ENCODE measurements around the gene PUS7L. TPM values are rescaled to one million over a fixed set of nuclear protein-coding genes. Genes with fewer than 3 reads are reported as not detected.

The PUS7L gene
- total and polyA plus RNA-seq, 2 of the 13 experiments (the other 11 are each of a cell fraction or from before 2014, with no cell fraction given): 6.5 to 37.6 TPM

- TF ChIP-seq CBX2 (IDR thresholded peaks at IDR 0.05; ENCODE audit: low read depth, low read length) (no peak), CBX2 (CRISPR knock-in tag; IDR thresholded peaks at IDR 0.05; ENCODE audit: low read depth) (no peak), MED8 (CRISPR knock-in tag; IDR thresholded peaks at IDR 0.05; ENCODE audit: insufficient replicate concordance) (no peak), PITX1 (CRISPR knock-in tag; IDR thresholded peaks at IDR 0.05) (no peak), SP1 (IDR thresholded peaks at IDR 0.05) (no peak), SP1 (CRISPR knock-in tag; IDR thresholded peaks at IDR 0.05) (no peak), GABPA (IDR thresholded peaks at IDR 0.05; ENCODE audit: low read depth, low read length) (no peak), GABPA (CRISPR knock-in tag; IDR thresholded peaks at IDR 0.05; ENCODE audit: low read depth) (no peak), SYNCRIP (IDR thresholded peaks at IDR 0.05; ENCODE audit: insufficient read depth, low read depth, low read length) (no peak), ZNF17 (CRISPR knock-in tag; IDR thresholded peaks at IDR 0.05) (no peak), ZNF574 (CRISPR knock-in tag; IDR thresholded peaks at IDR 0.05) (no peak), SIN3A (IDR thresholded peaks at IDR 0.05; ENCODE audit: borderline replicate concordance, low read depth, low read length) (peak; percentile 40; the same call in 1 of the 2 replicates), ZNF703 (CRISPR knock-in tag; IDR thresholded peaks at IDR 0.05; ENCODE audit: borderline replicate concordance) (no peak), CHCHD3 (CRISPR knock-in tag; IDR thresholded peaks at IDR 0.05) (no peak), ZNF446 (CRISPR knock-in tag; IDR thresholded peaks at IDR 0.05) (peak; percentile 47; the same call in 1 of the 2 replicates), ZNF615 (CRISPR knock-in tag; IDR thresholded peaks at IDR 0.05; ENCODE audit: borderline replicate concordance) (no peak), RFX5 (IDR thresholded peaks at IDR 0.05; ENCODE audit: low read depth, low read length) (no peak), DMAP1 (CRISPR knock-in tag; IDR thresholded peaks at IDR 0.05) (0 out of 2 replicates have a peak, but pooled peaks have one; percentile 32), KLF9 (CRISPR knock-in tag; IDR thresholded peaks at IDR 0.05; ENCODE audit: low read depth) (no peak), ZNF484 (CRISPR knock-in tag; IDR thresholded peaks at IDR 0.05; ENCODE audit: borderline replicate concordance, low read depth) (no peak), RFXAP (CRISPR knock-in tag; IDR thresholded peaks at IDR 0.05; ENCODE audit: borderline replicate concordance) (no peak), ZNF816 (CRISPR knock-in tag; IDR thresholded peaks at IDR 0.05; ENCODE audit: borderline replicate concordance) (0 out of 2 replicates have a peak, but pooled peaks have one; percentile 76), ARNTL (CRISPR knock-in tag; IDR thresholded peaks at IDR 0.05) (no peak), E2F1 (CRISPR knock-in tag; IDR thresholded peaks at IDR 0.05) (no peak), CENPT (CRISPR knock-in tag; IDR thresholded peaks at IDR 0.05; ENCODE audit: low read depth) (no peak), ZNF563 (CRISPR knock-in tag; IDR thresholded peaks at IDR 0.05) (no peak), YEATS4 (CRISPR knock-in tag; IDR thresholded peaks at IDR 0.05; ENCODE audit: borderline replicate concordance) (peak; percentile 57; the same call in 1 of the 2 replicates), NBN (conservative IDR thresholded peaks at IDR 0.05) (no peak), MLLT10 (CRISPR knock-in tag; IDR thresholded peaks at IDR 0.05) (0 out of 2 replicates have a peak, but pooled peaks have one; percentile 25), TRIM22 (IDR thresholded peaks at IDR 0.05) (no peak)
Measured at GRCh38 chr12:43758247-43758727, 303 bp downstream of the PUS7L start (continued).

All from HepG2 (cell line).